GM15510 (cell line): ENCODE results near the gene CEP41.

Experiments used
- POLR2A ChIP-seq: IDR thresholded peaks from 3 replicates; pipeline ENCODE4 v1.6.1; 2011; ENCODE audit warnings: borderline replicate concordance; ENCODE audit not compliant: insufficient read length; ENCODE audit errors: extremely low read depth

CEP41 gene

GRCh38 chr7:130440527-130441365 lies at the start of gene CEP41:
Gene CEP41 (minus strand): TSS chr7:130441016. CDS start chr7:130440966, 50 bp downstream.
- peak; percentile 49 for TF ChIP-seq POLR2A

GRCh38 chr7:130490311-130490791 lies 49.5 kb upstream of the CEP41 start:
- no peak for TF ChIP-seq POLR2A

GRCh38 chr7:130489140-130489983 lies 48.5 kb upstream of the CEP41 start:
- TF ChIP-seq POLR2A = no peak

- no peak for TF ChIP-seq POLR2A
Measured at GRCh38 chr7:130488392-130489139, 47.8 kb upstream of the CEP41 start.

- no peak for TF ChIP-seq POLR2A
Measured at GRCh38 chr7:130486954-130487436, 46.2 kb upstream of the CEP41 start.

- peak; percentile 30 for TF ChIP-seq POLR2A
Measured at GRCh38 chr7:130486114-130486953, 45.5 kb upstream of the CEP41 start.

GRCh38 chr7:130485734-130486113 lies 44.9 kb upstream of the CEP41 start:
- no peak for TF ChIP-seq POLR2A

- TF ChIP-seq POLR2A = no peak
Measured at GRCh38 chr7:130483031-130483430, 42.2 kb upstream of the CEP41 start.

GRCh38 chr7:130481898-130482297 lies 41.1 kb upstream of the CEP41 start:
- TF ChIP-seq POLR2A = no peak

- TF ChIP-seq POLR2A = no peak
Measured at GRCh38 chr7:130479716-130480400, 39.0 kb upstream of the CEP41 start.

GRCh38 chr7:130478991-130479390 lies 38.2 kb upstream of the CEP41 start:
- no peak for TF ChIP-seq POLR2A

GRCh38 chr7:130476297-130477150 lies 35.7 kb upstream of the CEP41 start:
- no peak for TF ChIP-seq POLR2A
